GM12891 (cell line): ENCODE results near the gene MRPL18.
A peak's percentile ranks its signal among the peaks of the same experiment; 100 is the strongest.

ENCODE experiments used
- POLR2A ChIP-seq: IDR thresholded peaks from 2 replicates; pipeline ENCODE4 v1.6.1; 2011; ENCODE audit warnings: low read depth, low read length, control low read depth
- POLR2AphosphoS5 ChIP-seq: IDR thresholded peaks from 2 replicates; pipeline ENCODE4 v1.6.1; 2011; ENCODE audit warnings: low read depth, low read length, control low read depth
- SPI1 ChIP-seq: IDR thresholded peaks from 2 replicates; pipeline ENCODE4 v1.6.1; 2011; ENCODE audit warnings: low read depth, low read length, control low read depth
- TAF1 ChIP-seq: IDR thresholded peaks from 2 replicates; pipeline ENCODE4 v1.6.1; 2011; ENCODE audit warnings: low read depth, low read length, control low read depth

DNA sequence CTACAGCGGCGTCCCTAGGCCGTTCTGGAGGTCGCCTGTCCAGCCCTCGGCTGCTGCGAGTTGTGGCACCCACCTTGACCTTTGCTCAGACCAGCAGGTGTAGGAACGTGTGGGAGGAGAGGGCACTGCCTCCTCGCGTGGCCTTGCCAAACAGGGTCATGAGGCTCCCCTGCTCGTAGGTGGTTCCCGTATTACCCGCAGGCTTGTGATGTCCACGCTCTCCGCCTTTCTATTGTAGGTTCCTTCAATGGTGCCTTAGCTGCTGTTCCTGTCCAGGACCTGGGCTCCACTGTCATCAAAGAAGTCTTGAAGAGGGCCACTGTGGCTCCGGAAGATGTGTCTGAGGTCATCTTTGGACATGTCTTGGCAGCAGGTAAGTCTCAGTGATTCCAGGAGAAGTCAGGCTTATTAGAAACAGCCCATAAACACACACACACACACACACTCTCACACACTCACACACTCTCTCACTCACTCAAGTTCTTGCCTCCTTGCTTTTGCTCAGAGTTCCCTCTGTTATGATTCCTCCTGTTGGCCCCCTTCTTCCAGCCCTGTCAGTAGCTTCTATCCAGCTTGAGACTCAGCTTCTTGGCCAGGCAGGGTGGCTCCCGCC is 27.5 kb upstream of the MRPL18 start:
- no peak for TF ChIP-seq POLR2A
- no peak for TF ChIP-seq POLR2AphosphoS5
- TF ChIP-seq TAF1: 0 out of 2 replicates have a peak, but pooled peaks have one; percentile 9
- TF ChIP-seq SPI1: no peak
